HepG2 (cell line): ENCODE data around the gene AS3MT. TPM values are rescaled to one million over a fixed set of nuclear protein-coding genes. Genes with fewer than 3 reads are reported as not detected.
A peak's percentile ranks its signal among the peaks of the same experiment; 100 is the strongest.

Experiments
- GABPA ChIP-seq, 2 experiments: IDR thresholded peaks; 2 replicates each; pipeline ENCODE4 v1.6.1; 2011 to 2016; ENCODE audit warnings: low read depth in 2 of 2, low read length in 1 of 2, missing biosample characterization in 1 of 2, missing genetic modification characterization in 1 of 2
- HOXA5 ChIP-seq: sonication (generic); formaldehyde crosslinking; IDR thresholded peaks from 2 replicates; pipeline ENCODE4 v1.4.0; 2020; ENCODE audit warnings: missing genetic modification reagents
- KAT7 ChIP-seq: IDR thresholded peaks from 2 replicates; pipeline ENCODE4 v1.6.1; 2018; ENCODE audit warnings: borderline replicate concordance, missing compliant biosample characterization
- MAFF ChIP-seq: IDR thresholded peaks from 2 replicates; pipeline ENCODE4 v1.6.1; 2011; ENCODE audit warnings: low read depth, low read length, improper control_type of control experiment
- MED1 ChIP-seq: sonication (generic); formaldehyde crosslinking; IDR thresholded peaks from 2 replicates; pipeline ENCODE4 v1.4.0; 2020; ENCODE audit warnings: missing genetic modification reagents
- NBN ChIP-seq: fragments of 450-650 bp; conservative IDR thresholded peaks from 2 replicates; pipeline ENCODE4 v1.6.1; 2017
- PPARG ChIP-seq: conservative IDR thresholded peaks from 2 replicates; pipeline ENCODE4 v1.6.1; 2016; ENCODE audit warnings: missing biosample characterization, missing genetic modification reagents
- SIN3B ChIP-seq: fragments of 150-350 bp; IDR thresholded peaks from 2 replicates; pipeline ENCODE4 v1.6.1; 2014; ENCODE audit warnings: low read length
- SSRP1 ChIP-seq: IDR thresholded peaks from 2 replicates; pipeline ENCODE4 v1.6.1; 2016; ENCODE audit warnings: control low read depth
- STAT5B ChIP-seq: sonication (generic); formaldehyde crosslinking; IDR thresholded peaks from 2 replicates; pipeline ENCODE4 v1.4.0; 2020; ENCODE audit warnings: missing genetic modification reagents
- ZBTB26 ChIP-seq: IDR thresholded peaks from 2 replicates; pipeline ENCODE4 v1.6.1; 2016; ENCODE audit warnings: missing compliant biosample characterization, missing genetic modification reagents, borderline replicate concordance
- ZC3H13 ChIP-seq: sonication (generic); formaldehyde crosslinking; IDR thresholded peaks from 2 replicates; pipeline ENCODE4 v1.8.1; 2023; ENCODE audit warnings: mild to moderate bottlenecking, missing genetic modification reagents, moderate library complexity
- ZFP36L2 ChIP-seq: sonication (generic); formaldehyde crosslinking; IDR thresholded peaks from 2 replicates; pipeline ENCODE4 v1.4.0; 2020; ENCODE audit warnings: missing genetic modification reagents
- ZNF251 ChIP-seq: sonication (generic); formaldehyde crosslinking; IDR thresholded peaks from 2 replicates; pipeline ENCODE4 v1.9.0; 2021; ENCODE audit warnings: mild to moderate bottlenecking, missing genetic modification reagents
- ZNF253 ChIP-seq: sonication (generic); formaldehyde crosslinking; IDR thresholded peaks from 2 replicates; pipeline ENCODE4 v1.8.0; 2022; ENCODE audit warnings: mild to moderate bottlenecking, missing genetic modification reagents, borderline replicate concordance
- ZNF282 ChIP-seq: fragments of 450-650 bp; IDR thresholded peaks from 2 replicates; pipeline ENCODE4 v1.6.1; 2018; ENCODE audit not compliant: partially characterized antibody
- ZNF335 ChIP-seq: sonication (generic); formaldehyde crosslinking; IDR thresholded peaks from 2 replicates; pipeline ENCODE4 v1.4.0; 2020; ENCODE audit warnings: missing genetic modification reagents
- ZNF513 ChIP-seq: sonication (generic); formaldehyde crosslinking; conservative IDR thresholded peaks from 2 replicates; pipeline ENCODE4 v1.5.0; 2020; ENCODE audit warnings: missing genetic modification reagents
- ZNF841 ChIP-seq: sonication (generic); formaldehyde crosslinking; IDR thresholded peaks from 2 replicates; pipeline ENCODE4 v1.8.1; 2023; ENCODE audit warnings: missing genetic modification reagents, borderline replicate concordance
- polyA plus RNA-seq, 8 experiments: library from polyadenylated mRNA; depleted of rRNA in 3 of 8; stranded (reverse) in 7 of 8; unstranded in 1 of 8; fragments of >200 nt; fragmentation: Illumina TruSeq in 4 of 8; extraction: Trizol in 4 of 8; gene quantifications; 2 replicates each; pipeline versions ENCODE4 v1.2.1 to v1.2.3, GENCODE V29; 2011 to 2016; ENCODE audit warnings: low read depth in 4 of 8, missing spikeins in 1 of 8, mixed read lengths in 1 of 8; ENCODE audit not compliant: insufficient read depth in 1 of 8
- total RNA-seq, 5 experiments: library from RNA; depleted of rRNA; stranded (reverse); fragments of >200 nt; fragmentation: Illumina TruSeq; extraction: Trizol; gene quantifications; 2 replicates each; pipeline ENCODE4 v1.2.3, GENCODE V29; 2016; ENCODE audit warnings: low read depth in 1 of 5
- TF ChIP-seq, protein P1 (sequence below): sonication (generic); formaldehyde crosslinking; IDR thresholded peaks from 2 replicates; pipeline ENCODE4 v1.8.0; 2022; ENCODE audit warnings: low read depth, missing genetic modification reagents
- TF ChIP-seq, protein P2 (sequence below): sonication (generic); formaldehyde crosslinking; IDR thresholded peaks from 2 replicates; pipeline ENCODE4 v1.9.0; 2022; ENCODE audit warnings: low read depth, missing genetic modification reagents
- TF ChIP-seq, protein P3 (sequence below): sonication (generic); formaldehyde crosslinking; IDR thresholded peaks from 2 replicates; pipeline ENCODE4 v1.4.0; 2020; ENCODE audit warnings: missing genetic modification reagents
- TF ChIP-seq, protein P4 (sequence below): sonication (generic); formaldehyde crosslinking; IDR thresholded peaks from 2 replicates; pipeline ENCODE4 v1.4.0; 2020; ENCODE audit warnings: mild to moderate bottlenecking, missing genetic modification reagents

The AS3MT gene
- total and polyA plus RNA-seq, 2 of the 13 experiments (the other 11 are each of a cell fraction or from before 2014, with no cell fraction given): 8.7 to 17.4 TPM

DNA sequence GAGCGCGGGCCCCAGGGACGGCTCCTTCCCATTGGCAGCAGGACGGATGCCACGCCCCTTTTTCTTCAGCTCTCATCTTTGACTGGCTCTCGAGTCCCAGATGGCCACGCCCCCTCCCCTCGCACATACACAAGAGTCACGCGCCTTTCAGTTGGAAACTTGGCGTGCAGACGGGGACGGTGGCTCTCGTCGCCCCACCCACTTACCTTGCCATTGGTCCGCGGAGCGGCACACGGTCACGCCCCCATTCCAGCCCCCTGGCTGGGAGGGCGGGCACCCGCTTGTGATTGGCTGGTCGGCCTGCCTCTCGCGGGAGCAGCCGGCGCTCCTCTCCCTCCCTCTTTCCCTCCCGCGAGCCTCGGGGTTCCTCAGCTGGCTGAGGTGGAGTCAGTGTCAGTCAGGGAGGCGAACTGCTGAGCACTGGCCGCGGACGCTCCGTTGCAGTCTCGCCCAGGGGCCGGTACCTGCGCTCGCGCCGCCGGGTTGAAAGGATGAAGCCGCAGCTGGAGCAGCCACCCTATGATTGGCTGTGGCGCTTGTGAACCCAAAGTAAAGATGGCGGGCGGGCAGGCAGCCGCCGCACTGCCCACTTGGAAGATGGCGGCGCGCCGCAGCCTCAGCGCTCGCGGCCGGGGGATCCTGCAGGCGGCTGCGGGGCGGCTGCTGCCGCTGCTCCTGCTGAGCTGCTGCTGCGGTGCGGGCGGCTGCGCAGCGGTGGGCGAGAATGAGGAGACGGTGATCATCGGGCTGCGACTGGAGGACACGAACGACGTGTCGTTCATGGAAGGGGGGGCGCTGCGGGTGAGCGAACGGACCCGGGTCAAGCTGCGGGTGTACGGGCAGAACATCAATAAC is 48.9 kb downstream of the AS3MT start, which contains the start of gene CNNM2 (continued):
- TF ChIP-seq ZNF253 (no peak), ZNF841 (CRISPR knock-in tag) (no peak), ZNF335 (CRISPR knock-in tag) (no peak; the same call in 1 of the 2 replicates), MAFF (no peak), ZNF282 (no peak), SSRP1 (no peak), ZFP36L2 (CRISPR knock-in tag) (no peak), SIN3B (no peak), HOXA5 (CRISPR knock-in tag) (no peak), GABPA (IDR thresholded peaks at IDR 0.05; ENCODE audit: low read depth, low read length) (no peak; the same call in 1 of the 2 replicates), GABPA (CRISPR knock-in tag; IDR thresholded peaks at IDR 0.05; ENCODE audit: low read depth) (no peak), ZBTB26 (no peak), ZC3H13 (CRISPR knock-in tag) (peak; percentile 17; the same call in 1 of the 2 replicates), MED1 (CRISPR knock-in tag) (peak; percentile 36), ZNF251 (no peak), STAT5B (CRISPR knock-in tag) (no peak), ZNF513 (CRISPR knock-in tag) (no peak), PPARG (no peak), NBN (no peak), KAT7 (CRISPR knock-in tag) (no peak)
- TF ChIP-seq, protein P1, sequence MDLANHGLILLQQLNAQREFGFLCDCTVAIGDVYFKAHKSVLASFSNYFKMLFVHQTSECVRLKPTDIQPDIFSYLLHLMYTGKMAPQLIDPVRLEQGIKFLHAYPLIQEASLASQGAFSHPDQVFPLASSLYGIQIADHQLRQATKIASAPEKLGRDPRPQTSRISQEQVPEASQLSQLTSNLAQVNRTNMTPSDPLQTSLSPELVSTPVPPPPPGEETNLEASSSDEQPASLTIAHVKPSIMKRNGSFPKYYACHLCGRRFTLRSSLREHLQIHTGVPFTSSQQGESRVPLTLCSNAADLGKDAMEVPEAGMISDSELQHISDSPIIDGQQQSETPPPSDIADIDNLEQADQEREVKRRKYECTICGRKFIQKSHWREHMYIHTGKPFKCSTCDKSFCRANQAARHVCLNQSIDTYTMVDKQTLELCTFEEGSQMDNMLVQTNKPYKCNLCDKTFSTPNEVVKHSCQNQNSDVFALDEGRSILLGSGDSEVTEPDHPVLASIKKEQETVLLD: 0 out of 2 replicates have a peak, but pooled peaks have one; percentile 28
- TF ChIP-seq, protein P2, sequence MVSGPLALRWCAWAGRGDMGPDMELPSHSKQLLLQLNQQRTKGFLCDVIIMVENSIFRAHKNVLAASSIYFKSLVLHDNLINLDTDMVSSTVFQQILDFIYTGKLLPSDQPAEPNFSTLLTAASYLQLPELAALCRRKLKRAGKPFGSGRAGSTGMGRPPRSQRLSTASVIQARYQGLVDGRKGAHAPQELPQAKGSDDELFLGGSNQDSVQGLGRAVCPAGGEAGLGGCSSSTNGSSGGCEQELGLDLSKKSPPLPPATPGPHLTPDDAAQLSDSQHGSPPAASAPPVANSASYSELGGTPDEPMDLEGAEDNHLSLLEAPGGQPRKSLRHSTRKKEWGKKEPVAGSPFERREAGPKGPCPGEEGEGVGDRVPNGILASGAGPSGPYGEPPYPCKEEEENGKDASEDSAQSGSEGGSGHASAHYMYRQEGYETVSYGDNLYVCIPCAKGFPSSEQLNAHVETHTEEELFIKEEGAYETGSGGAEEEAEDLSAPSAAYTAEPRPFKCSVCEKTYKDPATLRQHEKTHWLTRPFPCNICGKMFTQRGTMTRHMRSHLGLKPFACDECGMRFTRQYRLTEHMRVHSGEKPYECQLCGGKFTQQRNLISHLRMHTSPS (CRISPR knock-in tag): no peak
- TF ChIP-seq, protein P3, sequence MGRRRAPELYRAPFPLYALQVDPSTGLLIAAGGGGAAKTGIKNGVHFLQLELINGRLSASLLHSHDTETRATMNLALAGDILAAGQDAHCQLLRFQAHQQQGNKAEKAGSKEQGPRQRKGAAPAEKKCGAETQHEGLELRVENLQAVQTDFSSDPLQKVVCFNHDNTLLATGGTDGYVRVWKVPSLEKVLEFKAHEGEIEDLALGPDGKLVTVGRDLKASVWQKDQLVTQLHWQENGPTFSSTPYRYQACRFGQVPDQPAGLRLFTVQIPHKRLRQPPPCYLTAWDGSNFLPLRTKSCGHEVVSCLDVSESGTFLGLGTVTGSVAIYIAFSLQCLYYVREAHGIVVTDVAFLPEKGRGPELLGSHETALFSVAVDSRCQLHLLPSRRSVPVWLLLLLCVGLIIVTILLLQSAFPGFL (CRISPR knock-in tag): no peak
- TF ChIP-seq, protein P4, sequence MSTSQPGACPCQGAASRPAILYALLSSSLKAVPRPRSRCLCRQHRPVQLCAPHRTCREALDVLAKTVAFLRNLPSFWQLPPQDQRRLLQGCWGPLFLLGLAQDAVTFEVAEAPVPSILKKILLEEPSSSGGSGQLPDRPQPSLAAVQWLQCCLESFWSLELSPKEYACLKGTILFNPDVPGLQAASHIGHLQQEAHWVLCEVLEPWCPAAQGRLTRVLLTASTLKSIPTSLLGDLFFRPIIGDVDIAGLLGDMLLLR (CRISPR knock-in tag): no peak
